PC-3 (cell line): Measurements from ENCODE around the gene PIAS3.

Experiments used
- EZH2 ChIP-seq: fragments of 300-600 bp; sonication (generic); IDR thresholded peaks from one replicate; pipeline ENCODE4 v1.6.1; 2017; ENCODE audit warnings: antibody characterized with exemption, mild to moderate bottlenecking, low read length; ENCODE audit not compliant: unreplicated experiment
- EZH2phosphoT487 ChIP-seq: fragments of 300-600 bp; sonication (generic); IDR thresholded peaks from 2 replicates; pipeline ENCODE4 v1.6.1; 2018; ENCODE audit warnings: mild to moderate bottlenecking, antibody characterized with exemption, low read length, borderline replicate concordance
- TF ChIP-seq, protein P1 (sequence below): fragments of 300-600 bp; sonication (generic); conservative IDR thresholded peaks from 2 replicates; pipeline ENCODE4 v1.5.1; 2017; ENCODE audit warnings: antibody characterized with exemption, low read depth, mild to moderate bottlenecking, low read length

DNA sequence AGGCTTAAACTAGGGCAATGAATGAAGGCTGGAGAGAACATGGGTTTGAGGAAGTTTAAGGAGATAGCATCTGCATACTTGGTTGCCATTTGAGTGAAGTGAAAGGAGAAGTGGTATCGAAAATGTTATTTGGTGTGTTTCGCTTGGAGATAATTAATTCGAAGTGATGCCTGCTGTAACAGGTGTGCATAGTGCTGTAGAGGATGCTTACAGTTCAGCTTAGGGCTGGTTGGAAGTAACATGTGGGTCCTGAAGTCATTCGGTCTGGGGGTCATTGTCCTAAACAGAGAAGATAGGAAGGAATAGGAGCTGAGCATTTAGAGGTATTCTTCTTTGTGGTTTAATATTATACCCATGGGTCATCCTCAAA is 13.8 kb downstream of the PIAS3 start:
- TF ChIP-seq, protein P1, sequence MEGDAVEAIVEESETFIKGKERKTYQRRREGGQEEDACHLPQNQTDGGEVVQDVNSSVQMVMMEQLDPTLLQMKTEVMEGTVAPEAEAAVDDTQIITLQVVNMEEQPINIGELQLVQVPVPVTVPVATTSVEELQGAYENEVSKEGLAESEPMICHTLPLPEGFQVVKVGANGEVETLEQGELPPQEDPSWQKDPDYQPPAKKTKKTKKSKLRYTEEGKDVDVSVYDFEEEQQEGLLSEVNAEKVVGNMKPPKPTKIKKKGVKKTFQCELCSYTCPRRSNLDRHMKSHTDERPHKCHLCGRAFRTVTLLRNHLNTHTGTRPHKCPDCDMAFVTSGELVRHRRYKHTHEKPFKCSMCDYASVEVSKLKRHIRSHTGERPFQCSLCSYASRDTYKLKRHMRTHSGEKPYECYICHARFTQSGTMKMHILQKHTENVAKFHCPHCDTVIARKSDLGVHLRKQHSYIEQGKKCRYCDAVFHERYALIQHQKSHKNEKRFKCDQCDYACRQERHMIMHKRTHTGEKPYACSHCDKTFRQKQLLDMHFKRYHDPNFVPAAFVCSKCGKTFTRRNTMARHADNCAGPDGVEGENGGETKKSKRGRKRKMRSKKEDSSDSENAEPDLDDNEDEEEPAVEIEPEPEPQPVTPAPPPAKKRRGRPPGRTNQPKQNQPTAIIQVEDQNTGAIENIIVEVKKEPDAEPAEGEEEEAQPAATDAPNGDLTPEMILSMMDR: no peak
- TF ChIP-seq EZH2 (no peak), EZH2phosphoT487 (no peak)
